Activated naive CD8-positive, alpha-beta T cell treated with anti-CD3 and anti-CD28 coated beads, Interleukin-2, amount 10 ng/mL, durations not matched to agents 7 days and 5 days (primary cell): ENCODE data around the gene SMIM45.
"Not testable (repeated sequence)": the region's sequence is repeated elsewhere in the genome, so short reads cannot be mapped to it uniquely, and the experiment has no call there.

Experiments used
- ATAC-seq: fragments of 150-1000 bp; cut with Tn5 transposase; one replicate; pipeline ENCODE4 v1.10.0; 2021; ENCODE audit warnings: low read depth, moderate library complexity
- POLR2A ChIA-PET: fragments of 350-600 bp; sonication (Branson Sonifier 250); formaldehyde crosslinking; loops from one replicate; lab custom pipeline; 2021; ENCODE audit warnings: antibody characterized with exemption; lab: Charles Lee
- DNase-seq: peaks from one replicate; pipeline ENCODE4 v3.0.0; 2021
- H3K27ac Mint-ChIP-seq: one replicate; pipeline ENCODE4 v1.8.0; 2022; ENCODE audit warnings: mild to moderate bottlenecking, mixed read lengths
- H3K27me3 Mint-ChIP-seq: one replicate; pipeline ENCODE4 v1.8.0; 2022; ENCODE audit warnings: mild to moderate bottlenecking, moderate library complexity, mixed read lengths
- H3K36me3 Mint-ChIP-seq: one replicate; pipeline ENCODE4 v1.8.0; 2021; ENCODE audit warnings: mild to moderate bottlenecking, mixed read lengths
- H3K4me1 Mint-ChIP-seq: one replicate; pipeline ENCODE4 v1.8.0; 2021; ENCODE audit warnings: mixed read lengths
- H3K4me3 Mint-ChIP-seq: one replicate; pipeline ENCODE4 v1.8.0; 2022; ENCODE audit warnings: mild to moderate bottlenecking, moderate library complexity, mixed read lengths
- H3K9me3 Mint-ChIP-seq: one replicate; pipeline ENCODE4 v1.8.0; 2021; ENCODE audit warnings: mixed read lengths

The SMIM45 gene

DNA sequence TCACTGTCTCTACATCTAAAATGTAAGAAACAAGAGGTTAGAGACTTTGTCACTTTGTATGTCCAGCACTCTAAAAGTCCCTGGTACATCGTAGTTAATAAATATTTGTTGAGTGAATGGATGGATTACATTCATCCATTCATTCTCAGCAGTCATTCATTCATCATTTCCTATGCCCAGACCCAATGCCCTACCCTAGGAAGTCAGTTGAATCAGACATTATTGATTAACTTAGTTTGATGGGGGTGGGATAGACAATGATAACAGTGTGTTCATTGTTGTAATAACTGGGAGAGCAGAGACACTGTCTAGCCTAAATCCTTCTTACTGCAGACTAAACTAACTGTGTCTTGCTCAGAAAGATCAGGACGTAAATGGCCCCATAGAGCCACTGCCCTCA lies 3.8 kb upstream of the SMIM45 start:
- H3K9me3 Mint-ChIP-seq = no peaks in the 10 kb centered on the region
- no peak overlapping the region for H3K4me3 Mint-ChIP-seq
- DNase-seq (no peak), ATAC-seq (no peak)
- no peak overlapping the region for H3K27ac Mint-ChIP-seq
- peaks cover 24% of the 10 kb centered on the region for H3K4me1 Mint-ChIP-seq
- no peaks in the 10 kb centered on the region for H3K27me3 Mint-ChIP-seq
- POLR2A ChIA-PET = interaction anchor here (0.6 to 1.2 kb wide), 4 partner anchors 9 to 341 kb away, joined by 3 to 4 read pairs (median 4); no protein-coding TSS in a partner anchor
- H3K36me3 Mint-ChIP-seq = peaks cover 10% of the 10 kb centered on the region

DNA sequence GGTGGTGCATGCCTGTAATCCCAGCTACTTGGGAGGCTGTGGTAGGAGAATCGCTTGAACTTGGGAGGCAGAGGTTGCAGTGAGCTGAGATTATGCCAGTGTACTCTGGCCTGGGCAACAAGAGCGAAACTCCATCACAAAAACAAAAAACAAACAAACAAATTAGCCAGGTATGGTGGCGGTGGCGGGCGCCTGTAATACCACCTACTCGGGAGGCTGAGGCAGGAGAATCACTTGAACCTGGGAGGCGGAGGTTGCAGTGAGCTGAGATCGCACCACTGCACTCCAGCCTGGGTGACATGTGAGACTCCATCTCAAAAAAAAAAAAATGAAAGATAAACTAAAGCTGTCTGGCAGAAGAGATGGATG lies 3.0 kb upstream of the SMIM45 start:
- H3K9me3 Mint-ChIP-seq = not testable (repeated sequence)

DNA sequence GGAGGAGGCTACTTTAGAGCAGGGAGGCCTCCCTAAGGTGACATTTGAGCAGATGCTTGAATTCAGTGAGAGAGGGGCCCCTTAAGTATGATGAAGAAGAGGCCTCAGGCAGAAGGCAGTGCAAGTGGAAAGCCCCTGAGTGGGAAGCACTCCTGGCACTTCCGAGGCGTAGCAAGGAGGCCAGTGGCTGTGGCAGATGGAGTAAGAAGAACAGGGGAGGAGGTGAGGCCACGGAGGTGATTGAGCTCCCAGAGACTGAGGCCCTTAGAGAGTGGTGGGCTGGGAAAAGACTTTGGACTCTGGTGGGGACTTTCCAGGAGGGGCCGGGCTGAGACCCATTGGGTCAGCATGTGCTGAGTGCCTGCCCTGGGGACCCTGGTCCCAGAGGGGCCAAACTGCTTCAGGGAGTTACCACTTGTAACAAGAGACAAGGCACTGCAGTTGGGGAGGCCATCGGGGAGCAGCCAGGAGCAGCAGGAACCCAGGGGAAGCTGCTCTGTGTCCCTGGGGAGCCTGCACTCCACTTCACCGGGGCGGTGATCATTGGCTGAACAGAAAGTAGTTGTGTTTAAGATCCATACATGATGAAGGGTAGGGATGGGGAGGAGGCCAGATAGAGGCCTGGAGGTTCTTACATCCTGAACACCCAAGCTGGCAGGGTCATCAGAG lies 2.5 kb upstream of the SMIM45 start:
- Mint-ChIP-seq H3K4me3 (no peak overlapping the region), H3K27ac (no peak overlapping the region), H3K9me3 (no peaks in the 10 kb centered on the region), H3K27me3 (no peaks in the 10 kb centered on the region), H3K4me1 (peaks cover 21% of the 10 kb centered on the region), H3K36me3 (peaks cover 6% of the 10 kb centered on the region)
- DNase-seq = no peak
- POLR2A ChIA-PET = interaction anchor here (1.0 to 1.5 kb wide), 2 partner anchors 9 to 129 kb away, joined by 4 to 5 read pairs; no protein-coding TSS in a partner anchor
- no peak for ATAC-seq

More for the DNA sequence above, 3.0 kb upstream of the SMIM45 start:
- H3K27me3 Mint-ChIP-seq, ATAC-seq, DNase-seq, H3K27ac Mint-ChIP-seq, H3K36me3 Mint-ChIP-seq, H3K4me3 Mint-ChIP-seq: not testable (repeated sequence)
- peaks cover 21% of the 10 kb centered on the region for H3K4me1 Mint-ChIP-seq
- POLR2A ChIA-PET = interaction anchor here (0.6 to 1.5 kb wide), 2 partner anchors 9 to 342 kb away, joined by 3 to 5 read pairs; no protein-coding TSS in a partner anchor

DNA sequence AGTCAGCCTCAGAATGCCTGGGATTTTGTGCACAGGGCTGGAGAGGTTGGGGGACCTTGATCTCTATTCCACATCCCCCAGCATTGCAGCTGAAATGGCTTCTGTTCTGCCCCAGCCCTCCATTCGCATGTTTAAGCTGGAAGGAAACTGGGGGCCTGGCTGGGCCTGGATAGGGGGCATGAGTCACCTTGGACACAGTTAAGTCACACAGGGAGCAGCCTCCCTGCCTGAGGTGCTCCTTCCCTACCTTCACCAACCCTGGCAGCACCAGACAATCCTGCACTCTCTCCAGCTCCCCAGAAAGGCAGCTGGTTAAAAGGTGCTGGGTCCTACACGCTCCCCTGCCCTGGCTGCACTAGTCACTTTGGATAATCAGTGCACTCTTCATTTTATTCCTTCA lies 763 bp downstream of the SMIM45 start:
- DNase-seq (no peak), ATAC-seq (no peak)
- Mint-ChIP-seq H3K27ac (no peak overlapping the region), H3K36me3 (no peaks in the 10 kb centered on the region), H3K27me3 (no peaks in the 10 kb centered on the region), H3K4me1 (peaks cover 10% of the 10 kb centered on the region), H3K9me3 (no peaks in the 10 kb centered on the region), H3K4me3 (no peak overlapping the region)
- POLR2A ChIA-PET = interaction anchor here (1.5 kb wide), 1 partner anchor 126 kb away, joined by 3 read pairs; the partner anchor contains the start of gene SMDT1

DNA sequence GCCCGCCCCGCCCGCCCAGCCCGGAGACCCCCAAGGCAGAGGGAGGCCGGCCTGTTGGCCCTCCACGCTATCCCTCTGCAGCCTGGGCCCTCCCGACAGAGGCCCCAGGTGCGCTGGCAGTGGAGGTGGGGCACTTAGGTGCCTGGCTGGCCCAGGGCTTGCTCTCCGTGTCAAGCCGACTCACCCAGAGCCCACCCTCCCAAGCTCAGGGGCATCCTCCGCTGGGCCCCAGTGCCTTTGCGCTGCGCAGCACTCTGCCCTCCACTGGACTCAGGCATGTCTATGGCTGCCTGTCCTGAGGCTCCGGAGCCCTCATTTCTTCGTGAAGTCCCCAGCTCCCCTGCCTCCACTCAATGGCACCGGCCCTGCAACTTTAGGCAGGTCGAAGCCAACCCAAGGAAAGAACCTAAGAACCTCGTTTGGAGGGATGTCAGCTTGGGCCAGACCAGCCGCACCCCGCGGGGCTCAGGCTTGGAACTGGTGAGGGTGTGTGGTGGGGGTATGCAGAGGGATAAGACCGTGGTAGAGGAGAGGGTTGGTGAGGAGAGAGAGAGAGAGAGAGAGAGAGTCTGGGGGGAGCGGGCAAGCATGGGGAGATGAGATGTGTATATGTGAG lies 6.1 kb downstream of the SMIM45 start:
- POLR2A ChIA-PET = interaction anchor here (0.5 to 1.0 kb wide), 2 partner anchors 11 to 408 kb away, joined by 4 read pairs; partner anchors contain the start of gene CENPM
- DNase-seq (no peak), ATAC-seq (peak; percentile 53)

DNA sequence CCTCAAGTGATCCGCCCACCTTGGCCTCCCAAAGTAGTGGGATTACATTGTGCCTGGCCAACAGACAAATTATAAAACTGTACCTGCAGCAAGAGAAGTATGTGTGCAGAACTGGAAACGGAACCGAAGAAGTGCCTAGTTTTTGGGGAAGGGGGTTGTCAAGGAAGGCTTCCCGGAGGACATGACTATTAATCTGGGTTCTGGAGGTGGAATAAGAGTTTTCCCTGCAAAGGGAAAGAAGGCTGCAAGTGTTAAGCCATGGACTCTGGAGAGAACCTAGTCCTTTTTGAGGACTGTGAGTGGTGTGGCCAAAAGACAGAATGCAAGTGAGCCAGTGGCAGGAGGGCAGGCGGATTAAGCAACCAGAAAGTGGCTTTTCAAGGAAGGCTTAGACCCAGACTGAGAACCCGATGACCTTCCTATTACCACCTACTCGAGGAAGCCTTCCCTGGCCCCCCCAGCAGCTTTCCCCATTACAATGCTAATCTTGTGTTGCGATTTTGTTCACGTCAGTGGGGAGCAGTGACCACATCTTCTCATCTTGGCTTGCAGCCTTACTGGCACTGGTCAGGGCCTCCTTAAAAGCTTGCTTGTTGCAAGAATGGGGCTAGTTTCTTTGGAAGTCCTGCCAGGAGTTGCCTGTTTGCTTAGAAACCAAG lies 11.6 kb downstream of the SMIM45 start:
- Mint-ChIP-seq H3K4me3 (no peak overlapping the region), H3K36me3 (no peaks in the 10 kb centered on the region), H3K27me3 (peaks cover 6% of the 10 kb centered on the region), H3K27ac (no peak overlapping the region), H3K4me1 (no peaks in the 10 kb centered on the region), H3K9me3 (no peaks in the 10 kb centered on the region)
- ATAC-seq (no peak), DNase-seq (no peak)
- POLR2A ChIA-PET = no interaction called here

More for the DNA sequence above, 6.1 kb downstream of the SMIM45 start:
- H3K36me3 Mint-ChIP-seq = no peaks in the 10 kb centered on the region
- H3K4me1 Mint-ChIP-seq = peaks cover 3% of the 10 kb centered on the region
- no peak overlapping the region for H3K27ac Mint-ChIP-seq
- no peaks in the 10 kb centered on the region for H3K9me3 Mint-ChIP-seq
- peaks cover 2% of the 10 kb centered on the region for H3K27me3 Mint-ChIP-seq
- H3K4me3 Mint-ChIP-seq = no peak overlapping the region

DNA sequence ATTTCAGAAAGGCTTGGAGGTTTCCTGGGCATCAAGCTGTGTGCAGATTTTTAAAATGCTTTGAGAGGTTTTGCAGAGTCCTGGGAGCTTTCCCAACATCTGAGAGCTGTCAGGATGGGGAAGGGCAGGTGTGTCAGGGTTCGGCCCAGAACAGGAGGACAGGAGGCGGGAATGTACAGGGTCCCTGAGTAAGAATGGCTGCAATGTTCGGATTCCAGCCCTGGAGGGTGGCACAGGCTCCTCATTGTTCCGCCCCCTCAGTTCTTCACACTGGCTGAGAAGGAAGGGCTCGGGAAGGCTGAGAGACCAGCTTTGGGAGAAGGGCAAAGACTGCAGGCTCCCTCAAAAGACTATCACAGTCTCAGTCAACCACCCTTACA lies 12.2 kb downstream of the SMIM45 start:
- DNase-seq = no peak
- H3K4me1 Mint-ChIP-seq = no peaks in the 10 kb centered on the region
- H3K9me3 Mint-ChIP-seq = no peaks in the 10 kb centered on the region
- ATAC-seq = no peak
- no peaks in the 10 kb centered on the region for H3K36me3 Mint-ChIP-seq
- no peak overlapping the region for H3K4me3 Mint-ChIP-seq
- POLR2A ChIA-PET = no interaction called here
- H3K27ac Mint-ChIP-seq = no peak overlapping the region
- peaks cover 6% of the 10 kb centered on the region for H3K27me3 Mint-ChIP-seq

DNA sequence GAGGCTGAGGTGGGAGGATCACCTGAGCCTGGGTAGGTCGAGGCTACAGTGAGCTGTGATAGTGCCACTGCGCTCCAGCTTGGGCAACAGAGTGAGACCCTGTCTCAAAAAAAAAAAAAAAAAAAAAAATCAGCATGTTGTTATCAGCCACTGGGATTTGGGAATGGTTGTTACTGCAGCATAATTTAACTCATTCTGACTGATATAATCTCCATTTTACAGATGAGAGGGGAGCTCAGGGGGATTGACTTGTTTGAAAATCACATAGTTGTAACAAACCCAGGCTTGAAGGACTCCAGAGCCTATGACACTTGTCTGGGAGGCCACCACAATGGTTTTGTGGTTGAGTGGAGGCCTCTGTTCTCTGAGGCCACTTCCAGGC lies 14.3 kb downstream of the SMIM45 start:
- DNase-seq = no peak
- Mint-ChIP-seq H3K27me3 (peaks cover 6% of the 10 kb centered on the region), H3K9me3 (no peaks in the 10 kb centered on the region), H3K4me1 (no peaks in the 10 kb centered on the region), H3K27ac (no peak overlapping the region), H3K4me3 (no peak overlapping the region), H3K36me3 (no peaks in the 10 kb centered on the region)
- POLR2A ChIA-PET = no interaction called here
- no peak for ATAC-seq

DNA sequence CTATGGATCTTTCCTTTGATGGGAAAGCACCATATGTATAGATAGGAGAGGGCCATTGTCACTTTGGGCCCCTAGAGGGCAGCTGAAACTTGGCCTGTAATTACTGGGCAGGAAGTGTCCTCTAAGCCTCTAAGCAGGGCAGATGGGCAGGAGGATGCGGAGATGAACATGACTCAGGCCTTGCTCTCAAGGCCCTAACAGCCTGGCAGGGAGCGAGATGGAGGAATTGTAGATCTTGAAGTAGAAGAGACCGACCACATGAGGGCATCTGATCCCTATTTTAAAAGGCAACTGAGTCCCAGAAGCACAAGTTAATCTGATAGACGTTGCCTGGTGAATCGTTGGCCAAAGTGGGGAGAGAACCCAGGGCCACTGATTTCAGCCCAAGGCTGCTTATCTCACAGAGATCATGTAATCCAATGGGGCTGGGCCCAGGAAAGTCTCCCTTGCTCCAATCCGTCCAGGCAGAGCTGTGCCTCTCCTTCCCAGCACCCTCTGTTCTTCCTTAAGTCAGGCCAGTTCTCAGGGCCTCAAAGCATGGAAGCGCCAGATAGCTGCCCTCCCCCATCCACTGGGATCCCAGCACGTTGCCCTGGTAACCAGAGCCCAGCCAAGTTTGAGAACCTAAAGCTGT lies 14.8 kb downstream of the SMIM45 start:
- peak; percentile 56 for ATAC-seq
- no peak overlapping the region for H3K27ac Mint-ChIP-seq
- peaks cover 6% of the 10 kb centered on the region for H3K27me3 Mint-ChIP-seq
- H3K36me3 Mint-ChIP-seq = no peaks in the 10 kb centered on the region
- no peaks in the 10 kb centered on the region for H3K4me1 Mint-ChIP-seq
- H3K9me3 Mint-ChIP-seq = no peaks in the 10 kb centered on the region
- no peak for DNase-seq
- no peak overlapping the region for H3K4me3 Mint-ChIP-seq
- POLR2A ChIA-PET = no interaction called here

DNA sequence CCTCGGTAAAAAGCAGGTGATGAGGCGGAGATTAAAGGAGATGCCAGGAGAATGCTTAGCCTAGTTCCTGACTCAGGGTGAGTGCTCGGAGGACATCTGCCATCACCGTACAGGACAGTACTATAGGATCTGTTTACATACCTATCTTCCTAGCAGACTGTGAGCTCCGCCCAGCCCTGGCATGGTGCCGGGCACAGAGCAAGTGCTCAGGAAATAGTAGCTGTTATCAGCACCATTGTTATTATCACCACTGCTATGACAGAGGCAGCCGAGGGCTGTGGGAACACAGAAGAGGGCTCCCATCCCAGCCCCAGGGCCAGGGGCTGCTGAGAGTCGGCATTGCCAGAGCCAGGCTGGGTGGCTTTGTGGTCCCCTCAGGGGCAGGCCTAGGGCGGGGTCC lies 16.7 kb downstream of the SMIM45 start:
- POLR2A ChIA-PET = no interaction called here
- ATAC-seq = no peak
- H3K9me3 Mint-ChIP-seq = no peaks in the 10 kb centered on the region
- H3K4me1 Mint-ChIP-seq = no peaks in the 10 kb centered on the region
- H3K36me3 Mint-ChIP-seq = no peaks in the 10 kb centered on the region
- H3K27ac Mint-ChIP-seq = no peak overlapping the region
- peaks cover 3% of the 10 kb centered on the region for H3K27me3 Mint-ChIP-seq
- no peak for DNase-seq
- H3K4me3 Mint-ChIP-seq = no peak overlapping the region

DNA sequence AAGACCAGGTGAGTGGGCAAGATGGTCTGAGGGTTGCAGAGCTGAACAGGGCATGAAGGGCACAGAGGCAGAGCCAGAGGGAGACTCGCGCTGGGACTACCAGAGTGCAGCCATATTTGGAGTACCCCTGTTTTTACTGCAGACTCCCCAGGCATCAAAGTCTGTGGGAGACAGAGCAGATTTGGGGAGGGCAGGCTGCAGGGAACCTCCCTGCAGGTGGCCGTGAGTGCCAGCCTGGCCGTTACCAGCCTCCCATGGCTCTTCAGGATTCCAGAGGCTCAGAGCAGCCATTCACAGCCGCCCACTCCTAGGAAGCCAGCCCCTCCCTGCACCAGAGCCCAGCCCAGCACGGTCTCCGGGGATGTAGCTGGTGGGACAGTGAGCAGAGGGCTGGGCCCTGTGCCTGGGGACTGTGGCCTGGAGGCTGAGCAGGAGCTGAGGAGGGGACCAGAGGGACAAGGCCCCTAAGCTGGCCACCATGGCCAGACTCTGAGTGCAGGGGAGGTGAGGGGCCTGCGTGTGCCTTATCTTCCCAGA lies 17.2 kb downstream of the SMIM45 start, which contains the start of gene SEPTIN3:
Gene SEPTIN3, plus strand, starts transcription at position 334 of the 537 bp plus-strand sequence. CDS start 2,050 bp downstream, outside the sequence.
- Mint-ChIP-seq H3K9me3 (no peaks in the 10 kb centered on the region), H3K4me1 (no peaks in the 10 kb centered on the region), H3K4me3 (no peak within 1 kb of the TSS), H3K27me3 (peaks cover 6% of the 10 kb centered on the region), H3K36me3 (no peaks in the 10 kb centered on the region), H3K27ac (no peak within 1 kb of the TSS)
- DNase-seq (no peak), ATAC-seq (no peak)
- POLR2A ChIA-PET = no interaction called here

DNA sequence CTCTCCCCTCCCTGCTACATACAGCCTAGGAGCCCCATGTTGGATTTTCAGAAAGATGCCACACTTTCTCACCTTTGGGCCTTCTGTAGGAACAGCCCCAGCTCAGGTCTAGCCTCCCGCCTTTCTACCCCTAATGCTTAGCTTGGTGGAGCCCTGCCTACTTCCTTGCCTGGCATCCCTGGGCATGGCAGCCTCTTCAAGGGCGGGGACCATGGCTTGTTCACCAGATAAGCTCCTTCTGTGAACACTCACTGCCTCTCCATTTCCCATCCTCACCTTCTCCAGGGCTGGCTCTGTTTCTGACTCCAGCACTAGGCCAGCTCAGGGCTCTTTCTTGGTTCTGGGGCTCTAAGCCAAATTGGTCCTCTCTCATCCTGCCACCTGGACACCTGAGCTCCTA lies 18.7 kb downstream of the SMIM45 start:
- POLR2A ChIA-PET = no interaction called here
- Mint-ChIP-seq H3K27me3 (peaks cover 18% of the 10 kb centered on the region), H3K9me3 (no peaks in the 10 kb centered on the region), H3K36me3 (no peaks in the 10 kb centered on the region), H3K4me1 (no peaks in the 10 kb centered on the region), H3K4me3 (no peak overlapping the region), H3K27ac (no peak overlapping the region)
- no peak for DNase-seq
- no peak for ATAC-seq

DNA sequence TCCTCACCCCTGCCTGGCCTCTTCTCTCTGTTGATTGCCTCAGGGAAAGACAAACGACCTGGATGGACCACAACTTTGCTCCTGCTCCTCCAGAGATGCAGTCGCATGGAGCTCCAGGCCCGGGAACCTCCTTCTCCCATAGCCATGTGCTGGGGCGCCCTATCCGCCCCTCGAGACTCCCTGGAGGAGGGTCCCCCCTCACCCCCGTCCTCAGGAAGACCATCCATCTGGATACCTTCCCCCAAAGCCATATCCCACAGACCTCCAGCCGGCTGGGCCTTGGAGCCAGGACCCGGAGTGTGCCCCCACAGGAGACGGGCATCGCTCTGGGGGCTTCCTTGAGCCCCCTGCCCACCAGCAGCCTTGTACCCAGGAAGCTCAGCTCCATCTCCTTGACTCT lies 19.5 kb downstream of the SMIM45 start:
- Mint-ChIP-seq H3K4me3 (no peak overlapping the region), H3K36me3 (no peaks in the 10 kb centered on the region), H3K27me3 (peaks cover 25% of the 10 kb centered on the region), H3K27ac (no peak overlapping the region), H3K4me1 (peaks cover 4% of the 10 kb centered on the region), H3K9me3 (no peaks in the 10 kb centered on the region)
- DNase-seq (no peak), ATAC-seq (no peak)
- POLR2A ChIA-PET = no interaction called here
